Measurements from ENCODE around the gene TMEM72. TPM values are rescaled to one million over a fixed set of nuclear protein-coding genes. Genes with fewer than 3 reads are reported as not detected.

Gene TMEM72
- total RNA-seq, 1 donor from 2014 or later, result 0.16 TPM

DNA sequence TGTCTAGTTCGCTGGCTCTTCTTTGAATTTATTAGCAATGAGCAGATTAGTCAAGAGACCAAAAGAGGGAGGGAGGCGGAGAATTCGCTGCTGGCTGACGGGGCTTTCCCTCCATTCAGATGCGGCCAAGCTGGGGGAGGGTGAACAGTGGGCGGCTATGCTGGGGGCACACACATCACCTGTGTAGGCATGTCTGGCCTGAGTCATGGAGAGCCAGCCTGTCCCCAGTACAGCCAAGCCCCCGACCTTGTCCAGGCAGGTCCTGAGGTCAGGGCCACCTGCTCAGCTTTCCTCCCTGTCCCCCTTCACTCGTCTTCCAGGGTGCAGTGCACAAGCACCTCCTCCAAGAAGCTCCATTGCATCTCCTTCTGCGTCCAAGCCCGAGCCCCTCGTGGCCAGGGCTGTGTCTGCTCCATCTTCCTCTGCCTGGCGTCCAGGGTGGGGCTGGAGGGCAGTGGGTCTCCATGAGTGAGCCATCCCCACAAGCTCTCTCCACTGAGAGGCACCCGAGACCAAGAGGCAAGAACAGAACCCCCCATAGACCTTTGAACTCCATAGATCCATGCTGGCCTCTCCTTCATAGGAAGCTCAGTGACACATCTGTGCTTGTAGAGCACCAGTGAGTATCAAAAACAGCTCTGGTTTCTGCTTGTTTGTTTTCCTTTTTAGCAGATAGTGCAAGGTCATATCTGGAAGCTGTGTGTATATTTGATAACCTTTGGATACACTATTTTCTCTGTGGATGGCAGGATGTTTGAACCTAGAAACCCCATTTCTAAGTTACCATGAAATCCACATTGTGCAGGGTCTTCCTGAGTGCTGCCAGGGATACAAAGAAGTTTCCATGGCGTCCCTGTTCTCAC lies 69.4 kb downstream of the TMEM72 start:
- DNase-seq, result no peak

DNA sequence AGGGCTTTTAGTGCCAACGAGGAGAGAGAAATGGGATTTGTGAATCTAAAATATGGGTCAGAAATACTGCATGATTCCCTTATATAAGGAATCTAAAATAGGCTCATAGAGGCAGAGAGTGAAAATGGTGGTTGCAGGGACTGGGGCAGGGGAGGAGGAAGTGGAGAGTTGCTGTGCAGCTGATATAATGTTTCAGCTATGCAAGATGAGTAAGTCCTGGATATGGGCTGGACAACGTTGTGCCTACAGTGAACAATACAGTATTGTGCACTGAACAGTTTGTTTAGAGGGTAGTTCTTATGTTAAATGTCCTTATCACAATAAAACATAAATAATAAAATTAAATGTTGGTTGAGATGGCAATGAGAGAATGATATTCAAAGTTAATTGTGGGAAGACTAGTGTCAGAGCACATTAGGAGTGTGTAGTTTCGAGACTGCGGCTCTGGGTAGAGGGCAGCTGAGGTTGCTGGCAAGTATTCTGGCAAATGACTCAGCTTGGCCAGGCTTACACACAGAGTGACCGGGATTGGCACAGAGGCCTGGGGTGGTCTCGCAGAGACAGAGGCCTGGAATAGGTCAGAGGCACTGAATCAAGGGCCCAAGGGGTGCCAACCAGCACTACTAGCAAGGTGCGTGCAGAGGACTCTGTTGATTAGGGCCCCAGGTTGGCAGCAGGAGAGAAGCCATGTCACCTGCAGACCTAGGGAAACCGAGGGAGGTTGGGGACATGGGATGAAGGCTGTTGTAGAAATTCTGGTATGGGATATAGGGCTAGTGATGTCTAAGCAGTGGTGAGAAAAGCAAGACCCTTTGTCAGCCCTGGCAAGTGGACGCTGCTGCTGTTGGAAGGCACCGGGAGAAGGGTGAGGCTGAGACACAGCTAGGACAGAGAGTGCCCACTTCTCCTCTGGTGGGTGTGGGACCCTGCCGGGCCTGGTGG lies 70.3 kb downstream of the TMEM72 start:
- DNase-seq, result no peak

DNA sequence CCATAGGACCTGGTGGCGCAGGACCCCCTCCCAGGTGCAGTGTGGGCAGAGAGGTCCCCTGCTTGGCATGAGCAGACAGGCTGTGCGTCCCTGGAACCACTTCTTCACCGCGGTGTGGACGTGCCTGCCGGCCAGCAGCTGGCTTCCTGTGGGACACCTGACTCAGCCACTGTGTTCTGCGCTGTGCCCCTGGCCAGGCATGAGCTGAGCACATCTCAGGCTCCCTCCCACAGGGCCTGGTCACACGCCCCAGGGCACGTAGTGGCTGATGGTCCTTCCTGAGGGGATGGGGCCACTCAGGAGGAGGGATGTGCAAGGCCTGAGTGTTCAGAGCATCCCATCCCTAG lies 71.0 kb downstream of the TMEM72 start:
- DNase-seq, result no peak

DNA sequence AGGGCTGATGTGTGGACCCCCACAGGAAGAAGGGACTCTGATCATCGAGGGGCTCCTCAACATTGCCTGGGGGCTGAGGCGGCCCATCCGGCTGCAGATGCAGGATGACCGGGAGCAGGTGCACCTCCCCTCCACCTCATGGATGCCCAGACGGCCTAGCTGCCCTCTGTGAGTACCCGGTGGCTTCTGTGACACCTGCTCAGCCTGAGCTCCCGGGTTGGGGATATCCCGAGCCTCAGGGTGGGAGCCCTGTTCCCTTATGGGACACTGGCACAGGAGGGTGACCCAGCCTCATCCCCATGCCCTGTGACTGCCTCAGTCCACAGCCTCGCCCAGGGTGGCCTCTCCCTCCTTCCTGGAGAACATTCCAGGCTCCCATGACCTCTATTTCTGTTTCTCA lies 71.4 kb downstream of the TMEM72 start:
- DNase-seq, result no peak

DNA sequence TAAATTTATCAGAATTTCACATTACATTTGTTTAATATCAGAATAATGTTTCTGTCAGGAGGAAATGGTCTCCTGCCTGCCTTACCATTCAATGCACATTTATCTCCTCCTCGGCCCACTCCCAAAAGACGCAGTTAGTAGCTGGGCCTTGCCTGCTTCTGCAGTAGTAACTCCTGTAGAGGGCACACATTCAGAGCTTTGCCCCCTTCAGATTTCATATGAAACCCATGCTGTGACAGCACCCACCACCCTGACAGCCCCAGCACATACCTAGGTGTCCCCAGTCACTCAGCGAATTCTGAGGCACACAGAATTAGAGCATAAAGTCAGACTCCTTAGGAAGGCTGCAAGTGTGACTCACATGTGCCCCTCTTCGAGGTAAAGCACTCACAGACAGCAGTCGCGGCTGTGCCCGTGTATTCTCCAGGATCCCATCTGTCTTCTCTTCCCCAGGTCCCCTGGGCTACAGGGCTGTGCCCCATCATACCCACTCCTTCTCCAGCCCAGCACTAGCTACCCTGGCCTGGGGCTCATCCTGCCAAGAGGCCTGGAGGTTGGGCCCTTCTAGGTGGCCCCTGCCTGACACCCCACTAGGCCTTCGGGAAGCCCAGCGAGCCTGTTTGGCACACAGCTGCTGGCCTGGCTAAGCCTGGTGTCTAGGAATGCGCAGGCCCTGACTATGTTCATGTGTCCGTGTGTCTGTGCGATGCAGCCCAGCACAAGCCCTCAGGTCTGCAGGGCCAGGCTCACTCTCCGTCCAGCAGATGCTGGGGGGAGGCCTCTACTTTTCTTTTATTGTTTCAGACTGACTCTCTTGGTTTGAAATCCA lies 72.1 kb downstream of the TMEM72 start:
- DNase-seq, result no peak

DNA sequence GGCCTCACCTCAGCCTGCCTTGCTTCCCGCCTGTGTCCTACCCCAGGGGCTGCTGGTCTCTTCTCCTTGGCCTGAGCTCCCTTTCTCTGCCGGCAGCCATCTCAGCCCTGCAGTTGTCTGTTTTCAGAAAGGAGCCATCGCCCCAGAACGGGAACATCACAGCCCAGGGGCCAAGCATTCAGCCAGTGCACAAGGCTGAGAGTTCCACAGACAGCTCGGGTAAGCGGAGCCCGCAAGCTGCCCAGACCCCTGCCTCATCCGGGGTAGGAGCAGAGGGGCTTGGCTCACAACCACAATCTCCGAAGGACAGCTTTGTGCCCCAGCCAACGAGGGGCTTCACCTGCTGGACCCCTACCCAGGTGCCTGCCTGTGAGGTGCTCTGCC lies 72.8 kb downstream of the TMEM72 start:
- no peak for DNase-seq

DNA sequence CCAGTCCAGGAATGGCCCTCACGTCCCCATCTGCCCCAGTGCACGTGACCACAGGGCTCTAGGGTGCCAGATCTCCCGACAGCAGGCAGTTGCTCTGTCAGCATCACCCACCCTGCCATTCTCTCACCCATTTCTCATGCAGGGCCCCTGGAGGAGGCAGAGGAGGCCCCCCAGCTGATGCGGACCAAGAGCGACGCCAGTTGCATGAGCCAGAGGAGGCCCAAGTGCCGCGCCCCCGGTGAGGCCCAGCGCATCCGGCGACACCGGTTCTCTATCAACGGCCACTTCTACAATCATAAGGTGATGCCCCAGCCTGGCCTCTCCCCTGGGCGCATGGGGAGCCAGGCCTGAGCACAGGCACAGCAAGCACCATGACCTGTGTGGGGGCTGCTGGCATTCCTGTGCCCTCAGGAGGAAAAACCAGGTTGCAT lies 73.5 kb downstream of the TMEM72 start:
- no peak for DNase-seq

DNA sequence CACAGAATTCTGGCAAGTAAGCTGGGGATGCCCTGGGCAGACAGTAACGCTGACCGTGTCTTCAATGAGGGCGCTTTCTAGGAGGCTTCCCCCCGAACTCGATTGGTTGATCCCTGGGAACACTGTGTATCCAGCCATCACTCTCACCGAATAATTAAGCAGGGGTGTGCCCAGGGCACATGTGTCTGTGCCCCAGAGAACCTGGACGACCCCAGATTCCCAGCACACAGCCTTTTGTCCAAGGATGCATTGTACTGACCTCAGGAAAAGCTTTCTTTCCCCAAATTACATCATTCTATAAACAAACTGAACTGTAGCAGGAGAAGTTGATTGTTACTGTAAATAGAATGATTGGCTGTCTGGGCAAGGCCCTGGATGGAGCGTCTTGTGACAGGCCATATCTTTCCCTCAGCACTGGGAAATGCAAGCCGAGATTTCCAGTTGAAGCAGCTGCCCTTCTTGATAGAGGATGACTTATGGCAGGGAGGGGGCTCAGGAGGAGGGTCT lies 74.1 kb downstream of the TMEM72 start:
- no peak for DNase-seq

DNA sequence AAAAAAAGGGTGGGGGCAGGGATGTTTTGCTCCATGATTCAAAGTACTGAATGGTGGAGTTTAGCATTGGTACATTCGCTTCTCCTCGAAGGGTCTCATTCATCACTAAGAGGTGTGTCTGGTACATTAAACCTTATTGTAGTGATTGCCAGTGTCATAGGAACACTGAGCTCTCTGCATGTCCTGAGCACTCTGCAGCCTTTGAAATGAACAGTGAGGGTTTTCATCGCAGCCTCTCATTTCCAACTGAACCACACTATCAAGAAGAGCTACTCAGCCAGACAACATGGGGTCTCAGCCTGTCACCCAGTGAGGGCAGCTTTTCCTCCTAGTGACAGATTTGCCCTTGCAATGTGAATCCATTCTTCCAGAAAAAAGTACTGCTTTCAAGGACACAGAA lies 75.0 kb downstream of the TMEM72 start:
- DNase-seq, result no peak

Other genes starting within 250 kb of the TMEM72 start
- 7.2 TPM for gene RASSF4, start 48.5 kb downstream of the TMEM72 start, total RNA-seq
- 3.1 TPM for gene DEPP1, start 67.5 kb downstream of the TMEM72 start, total RNA-seq
- gene ZNF22, start 89.6 kb downstream of the TMEM72 start, total RNA-seq, result 48.8 TPM